ENCODE data around the gene KCNH1. TPM values are rescaled to one million over a fixed set of nuclear protein-coding genes. Genes with fewer than 3 reads are reported as not detected.

Gene KCNH1
- polyA plus RNA-seq, 1 experiment, result 3.5 TPM

GRCh38 chr1:211127166-211127565, 6.8 kb downstream of the KCNH1 start:
- Histone ChIP-seq H3K36me3 (ENCODE audit: control insufficient read depth, insufficient read depth, low read length) (no peaks in the 10 kb centered on the region), H3K4me3 (ENCODE audit: low read depth, low read length) (no peak overlapping the region), H3K27me3 (ENCODE audit: control insufficient read depth, insufficient read depth, low read length) (no peaks in the 10 kb centered on the region)
- ChIA-PET POLR2A (interaction anchor here (0.6 to 0.7 kb wide), 2 partner anchors 311 to 680 kb away, joined by 3 to 10 read pairs; no protein-coding TSS in a partner anchor), CTCF (interaction anchor here (0.7 to 1.8 kb wide), 4 partner anchors 7 to 768 kb away, joined by 3 to 7 read pairs (median 4); partner anchors contain the start of gene KCNH1)
- DNase-seq (ENCODE audit: low read depth), result no peak
- TF ChIP-seq CTCF (IDR thresholded peaks at IDR 0.05; ENCODE audit: insufficient read depth, low read depth, low read length), result no peak

GRCh38 chr1:211126622-211127021, 7.3 kb downstream of the KCNH1 start:
- Histone ChIP-seq H3K36me3 (ENCODE audit: control insufficient read depth, insufficient read depth, low read length) (no peaks in the 10 kb centered on the region), H3K27me3 (ENCODE audit: control insufficient read depth, insufficient read depth, low read length) (no peaks in the 10 kb centered on the region), H3K4me3 (ENCODE audit: low read depth, low read length) (no peak overlapping the region)
- POLR2A ChIA-PET, result interaction anchor here (0.6 to 0.7 kb wide), 5 partner anchors 18 to 680 kb away, joined by 3 to 10 read pairs (median 4); no protein-coding TSS in a partner anchor
- peak; percentile 60 for DNase-seq (ENCODE audit: low read depth)
- CTCF ChIA-PET, result interaction anchor here (0.7 to 1.8 kb wide), 5 partner anchors 8 to 768 kb away, joined by 3 to 7 read pairs (median 3); partner anchors contain the start of gene KCNH1
- no peak for TF ChIP-seq CTCF (IDR thresholded peaks at IDR 0.05; ENCODE audit: insufficient read depth, low read depth, low read length)

GRCh38 chr1:211118407-211119102, 15.4 kb downstream of the KCNH1 start:
- H3K27me3 ChIP-seq (ENCODE audit: control insufficient read depth, insufficient read depth, low read length), result no peaks in the 10 kb centered on the region
- CTCF ChIA-PET, result no interaction called here
- TF ChIP-seq CTCF (IDR thresholded peaks at IDR 0.05; ENCODE audit: insufficient read depth, low read depth, low read length), result peak; percentile 35
- H3K36me3 ChIP-seq (ENCODE audit: control insufficient read depth, insufficient read depth, low read length), result no peaks in the 10 kb centered on the region
- DNase-seq (ENCODE audit: low read depth), result peak; percentile 25
- H3K4me3 ChIP-seq (ENCODE audit: low read depth, low read length), result no peak overlapping the region
- POLR2A ChIA-PET, result no interaction called here

GRCh38 chr1:211114446-211114845, 19.5 kb downstream of the KCNH1 start:
- no peaks in the 10 kb centered on the region for H3K27me3 ChIP-seq (ENCODE audit: control insufficient read depth, insufficient read depth, low read length)
- no peaks in the 10 kb centered on the region for H3K36me3 ChIP-seq (ENCODE audit: control insufficient read depth, insufficient read depth, low read length)
- no peak overlapping the region for H3K4me3 ChIP-seq (ENCODE audit: low read depth, low read length)
- ChIA-PET CTCF (interaction anchor here (0.7 kb wide), 1 partner anchor 770 kb away, joined by 3 read pairs; no protein-coding TSS in a partner anchor), POLR2A (no interaction called here)
- DNase-seq (ENCODE audit: low read depth), result no peak
- no peak for TF ChIP-seq CTCF (IDR thresholded peaks at IDR 0.05; ENCODE audit: insufficient read depth, low read depth, low read length)

- POLR2A ChIA-PET, result no interaction called here
- CTCF ChIA-PET, result no interaction called here
- Histone ChIP-seq H3K27me3 (ENCODE audit: control insufficient read depth, insufficient read depth, low read length) (no peaks in the 10 kb centered on the region), H3K4me3 (ENCODE audit: low read depth, low read length) (no peak overlapping the region), H3K36me3 (ENCODE audit: control insufficient read depth, insufficient read depth, low read length) (no peaks in the 10 kb centered on the region)
- no peak for TF ChIP-seq CTCF (IDR thresholded peaks at IDR 0.05; ENCODE audit: insufficient read depth, low read depth, low read length)
- DNase-seq (ENCODE audit: low read depth), result no peak
Observed at GRCh38 chr1:211113566-211113965, 20.4 kb downstream of the KCNH1 start.

Measured in BJ (cell line).